G401 (cell line): Measurements from ENCODE around the gene GLCE. TPM values are rescaled to one million over a fixed set of nuclear protein-coding genes. Genes with fewer than 3 reads are reported as not detected.
"Not testable (repeated sequence)": the region's sequence is repeated elsewhere in the genome, so short reads cannot be mapped to it uniquely, and the experiment has no call there.

Experiments
- DNase-seq: peaks from one replicate; pipeline ENCODE4 v3.0.0-alpha.2; 2015; ENCODE audit warnings: low spot score
- in situ Hi-C: cut with HindIII; loops from 2 replicates; pipeline ENCODE4 v1.10.0; 2016; ENCODE audit warnings: low sequenced_read_pairs, mixed read lengths
- total RNA-seq: library from RNA; depleted of rRNA; stranded (reverse); fragments of >200 nt; shearing (Covaris generic); gene quantifications from 2 replicates; pipeline ENCODE4 v1.2.3, GENCODE V29; 2014

The GLCE gene
- total RNA-seq, 1 experiment from 2014 or later = 11.2 TPM

DNA sequence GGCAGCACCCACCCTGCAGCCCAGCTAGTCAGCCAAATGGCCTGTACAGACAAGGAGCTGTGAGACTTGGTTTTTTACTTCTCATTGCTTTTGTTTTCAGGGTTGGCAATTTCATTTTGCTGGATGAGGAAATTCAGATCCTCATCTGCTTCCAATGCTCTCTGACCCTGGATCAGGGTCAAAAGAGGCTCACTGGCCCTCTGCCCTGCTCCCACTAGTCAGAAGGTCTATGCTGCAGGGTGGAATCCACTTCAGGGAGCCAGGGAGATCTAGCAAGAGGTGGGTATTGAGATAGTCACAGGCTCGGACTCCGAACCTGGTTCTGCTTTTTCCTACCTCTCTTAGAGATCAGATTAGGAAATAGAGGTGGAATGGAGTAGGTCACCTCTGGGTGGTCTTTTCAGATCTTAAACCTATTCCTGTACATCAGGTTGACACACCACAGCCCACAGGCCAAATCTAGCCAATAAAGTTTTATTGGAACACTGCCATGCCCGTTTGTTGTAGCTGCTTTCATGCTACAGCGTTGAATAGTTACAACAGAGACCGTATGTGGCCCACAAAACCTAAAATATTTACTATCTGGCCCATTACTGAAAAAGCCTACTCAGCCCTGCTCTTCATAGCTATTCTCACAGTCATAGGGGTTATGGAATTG is 26.4 kb upstream of the GLCE start:
- in situ Hi-C loops = no loop called here
- DNase-seq = no peak

DNA sequence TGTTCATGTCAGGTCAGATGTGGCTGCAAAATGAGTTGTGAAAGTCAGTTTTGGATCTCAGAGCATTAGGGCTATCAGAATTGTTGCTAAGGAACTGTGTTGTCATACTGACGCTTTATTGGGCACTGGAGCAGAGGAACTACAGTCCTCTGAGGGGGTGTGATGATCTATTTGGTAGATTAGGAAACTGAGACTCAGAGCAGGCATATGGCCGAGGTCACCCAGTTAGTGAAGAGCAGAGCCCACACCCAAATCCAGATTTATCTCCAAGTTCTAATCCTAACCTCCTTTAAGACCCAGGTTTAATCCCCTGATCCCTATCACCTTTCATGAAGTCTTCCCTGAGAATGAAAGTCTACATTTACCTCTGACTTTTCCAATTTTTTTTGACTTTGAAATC is 25.6 kb upstream of the GLCE start:
- no peak for DNase-seq
- in situ Hi-C loops = no loop called here

DNA sequence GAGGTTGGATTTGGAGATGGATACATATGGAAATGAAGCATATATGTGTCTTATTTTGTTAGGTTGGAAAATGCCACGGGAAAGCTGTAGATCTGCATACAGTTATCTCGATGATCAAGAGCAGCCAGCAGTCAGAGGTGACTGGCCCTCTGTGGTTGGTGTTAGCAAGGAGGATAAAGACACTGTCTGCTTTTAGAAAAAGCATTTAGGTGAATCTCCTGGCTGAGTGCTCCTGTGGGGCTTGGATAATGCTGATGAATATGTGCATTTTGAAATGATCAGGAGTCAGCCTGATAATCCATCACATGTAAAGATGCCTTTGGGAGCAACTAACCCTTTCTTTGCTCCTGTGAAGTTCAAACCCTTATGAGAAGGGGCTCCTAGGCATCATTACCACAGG is 24.9 kb upstream of the GLCE start:
- DNase-seq = no peak
- in situ Hi-C loops = no loop called here

DNA sequence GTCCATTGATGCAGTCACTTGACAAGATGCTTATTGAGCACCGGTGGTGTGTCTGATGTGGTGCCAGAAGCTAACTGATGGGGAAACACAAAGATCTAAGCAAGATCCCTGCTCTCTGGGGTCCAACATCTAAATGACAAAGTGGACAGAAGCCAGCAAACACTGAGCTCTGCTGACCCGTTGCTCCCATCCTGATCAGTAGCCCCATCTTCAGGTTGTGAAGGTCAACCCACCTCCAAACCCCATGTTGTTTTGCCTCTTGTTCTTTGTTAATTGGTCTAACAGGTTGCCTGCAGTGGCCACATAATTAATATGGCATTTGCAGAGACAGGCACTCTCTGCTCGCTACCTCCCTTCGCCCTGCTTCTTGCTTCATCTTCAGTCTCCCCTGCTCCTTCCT is 21.5 kb upstream of the GLCE start:
- in situ Hi-C loops = no loop called here
- DNase-seq = no peak

GRCh38 chr15:69140306-69140705 is 20.1 kb upstream of the GLCE start:
- in situ Hi-C loops = no loop called here
- peak; percentile 92 for DNase-seq

- in situ Hi-C loops = no loop called here
- DNase-seq = no peak
Observed at GRCh38 chr15:69141286-69141701, 19.1 kb upstream of the GLCE start.

DNA sequence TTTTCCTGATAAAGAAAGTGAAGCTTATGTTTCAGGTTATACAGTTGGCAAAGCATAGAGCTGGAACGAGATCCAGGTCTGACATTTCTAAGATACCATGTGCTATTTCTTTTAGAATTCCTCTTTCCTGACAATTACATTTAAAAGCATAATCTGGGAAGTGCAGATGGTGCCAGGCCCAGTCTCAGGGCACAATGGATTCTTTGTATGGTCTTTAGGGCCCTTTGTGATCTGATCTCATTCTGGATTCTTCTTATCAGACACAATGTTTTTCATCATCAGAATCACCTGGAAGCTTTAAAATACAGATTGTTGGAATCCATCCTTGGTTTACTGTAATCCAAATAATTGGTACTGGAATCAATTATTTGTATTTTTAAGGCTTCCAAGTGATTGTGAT is 18.6 kb upstream of the GLCE start:
- in situ Hi-C loops = no loop called here
- DNase-seq = no peak

DNA sequence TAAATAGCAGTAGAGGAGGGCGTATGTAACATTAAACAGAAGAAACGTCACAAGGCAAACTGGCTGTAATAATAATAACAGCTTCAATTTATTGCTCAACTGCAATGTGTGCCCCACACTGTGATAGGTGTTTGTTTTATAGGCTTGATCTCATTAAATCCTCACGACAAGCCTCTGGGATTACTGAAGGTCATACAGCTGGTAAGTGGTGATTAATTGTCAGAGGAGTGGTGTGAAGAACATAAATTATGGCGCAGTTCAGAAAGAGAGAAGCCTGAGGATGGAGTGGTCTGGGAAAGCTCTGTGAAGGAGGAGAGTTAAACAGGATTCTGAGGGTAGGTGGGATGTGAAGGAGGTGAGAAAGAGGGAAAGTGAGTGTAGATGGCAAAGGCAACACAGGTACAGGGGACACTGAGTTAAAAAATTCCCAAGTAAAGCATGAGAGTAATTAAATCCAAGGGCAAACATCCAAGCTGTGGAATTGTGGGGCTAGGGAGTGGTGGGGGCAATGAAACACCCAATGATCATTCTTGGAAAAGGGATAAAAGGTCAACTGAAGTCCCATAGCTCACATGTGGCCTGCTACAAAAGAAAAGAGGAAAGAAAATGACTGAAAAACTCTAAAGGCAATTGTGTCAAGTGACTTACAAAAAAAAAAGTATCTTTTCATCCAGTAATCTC is 16.5 kb upstream of the GLCE start:
- in situ Hi-C loops = no loop called here

GRCh38 chr15:69144530-69144929 is 15.9 kb upstream of the GLCE start:
- in situ Hi-C loops = no loop called here

More for the DNA sequence above, 16.5 kb upstream of the GLCE start:
- DNase-seq = no peak

DNA sequence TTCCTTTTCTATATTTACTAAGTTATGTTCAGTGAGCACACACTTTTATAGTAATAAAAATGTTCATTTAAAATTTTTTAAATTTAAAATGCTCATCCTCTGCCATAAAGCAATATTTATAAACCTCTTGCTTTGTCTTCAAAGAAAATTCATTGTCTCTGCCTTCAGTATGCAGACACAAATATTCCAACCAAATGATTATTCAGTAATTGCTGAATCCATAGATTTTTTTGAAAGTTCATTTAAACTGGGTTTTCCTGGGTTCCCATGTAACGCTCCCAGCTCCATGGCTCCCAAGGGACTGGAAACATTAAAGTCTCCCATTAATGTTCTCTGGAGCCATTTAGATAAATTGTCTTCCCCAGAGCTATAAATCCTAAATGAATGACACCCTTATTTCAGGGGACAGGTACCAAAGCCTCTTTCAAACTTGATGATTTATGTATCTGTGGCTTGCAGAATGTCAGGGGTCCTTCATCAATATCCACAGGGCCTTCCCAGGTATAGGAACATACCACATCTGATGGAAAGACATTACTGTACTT is 15.2 kb upstream of the GLCE start:
- in situ Hi-C loops = no loop called here
- DNase-seq = no peak

More at GRCh38 chr15:69144530-69144929, 15.9 kb upstream of the GLCE start:
- no peak for DNase-seq

- in situ Hi-C loops = no loop called here
- DNase-seq = peak; percentile 56
Observed at GRCh38 chr15:69145694-69146492, 14.5 kb upstream of the GLCE start.

GRCh38 chr15:69146724-69147435 is 13.6 kb upstream of the GLCE start:
- no peak for DNase-seq
- in situ Hi-C loops = no loop called here

GRCh38 chr15:69148465-69148864 is 12.0 kb upstream of the GLCE start:
- in situ Hi-C loops = no loop called here
- DNase-seq = no peak

DNA sequence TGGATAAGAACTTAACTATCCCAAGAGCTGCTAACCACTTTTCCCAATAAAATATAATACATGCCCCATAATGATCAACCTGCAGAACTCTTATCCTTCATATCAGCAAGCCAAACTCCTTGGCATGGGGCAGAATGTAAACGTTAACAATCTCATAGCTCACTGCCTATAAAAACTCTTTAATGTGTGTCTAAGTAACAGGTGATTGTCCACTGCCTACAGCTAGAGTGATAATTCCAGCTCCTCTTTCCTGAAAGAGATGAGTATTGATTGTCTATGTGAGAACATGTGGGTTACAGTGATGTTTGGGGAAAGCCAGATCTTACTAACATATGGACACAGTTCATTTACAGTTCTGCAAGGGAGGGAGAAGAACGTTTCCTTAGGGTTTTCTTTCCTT is 11.3 kb upstream of the GLCE start:
- DNase-seq = no peak
- in situ Hi-C loops = no loop called here

DNA sequence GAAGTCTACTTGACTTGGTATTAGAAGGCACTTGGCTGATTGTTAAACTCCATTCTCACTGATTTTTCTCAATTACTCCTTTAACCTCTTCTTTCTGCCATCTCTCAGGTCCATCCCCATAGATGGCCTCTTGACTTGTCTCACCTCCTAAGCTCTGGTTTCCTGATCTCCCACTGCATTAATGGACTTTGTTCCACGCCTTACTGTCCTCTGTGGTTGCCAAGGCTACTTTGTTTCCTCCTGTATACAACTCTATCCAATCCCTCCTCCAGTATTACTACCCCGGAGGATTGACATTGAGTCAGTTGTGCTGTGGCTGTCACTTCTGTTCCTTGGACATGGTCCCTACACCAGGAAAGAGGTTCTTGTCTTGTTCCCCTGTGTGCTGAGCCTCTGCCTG is 10.6 kb upstream of the GLCE start:
- in situ Hi-C loops = no loop called here
- no peak for DNase-seq

DNA sequence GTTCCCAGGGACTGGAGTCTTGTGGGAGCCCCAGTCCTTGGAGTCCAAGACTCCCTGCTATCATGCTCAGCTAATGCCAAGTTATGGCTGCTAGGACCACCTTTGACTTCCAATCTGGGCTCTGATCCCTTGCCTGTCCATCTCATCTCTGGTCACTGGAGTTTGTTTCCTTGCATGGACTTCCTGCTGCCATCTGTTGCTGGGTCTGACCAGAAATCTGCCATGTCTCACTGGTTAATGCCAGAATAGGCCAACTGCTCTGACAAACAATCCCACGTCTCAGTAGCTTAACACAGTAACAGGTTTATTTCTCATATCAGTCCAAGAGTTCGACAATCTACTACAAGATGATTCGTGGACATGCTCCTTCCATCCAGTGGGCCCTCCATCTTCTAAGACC is 10.1 kb upstream of the GLCE start:
- peak; percentile 86 for DNase-seq

DNA sequence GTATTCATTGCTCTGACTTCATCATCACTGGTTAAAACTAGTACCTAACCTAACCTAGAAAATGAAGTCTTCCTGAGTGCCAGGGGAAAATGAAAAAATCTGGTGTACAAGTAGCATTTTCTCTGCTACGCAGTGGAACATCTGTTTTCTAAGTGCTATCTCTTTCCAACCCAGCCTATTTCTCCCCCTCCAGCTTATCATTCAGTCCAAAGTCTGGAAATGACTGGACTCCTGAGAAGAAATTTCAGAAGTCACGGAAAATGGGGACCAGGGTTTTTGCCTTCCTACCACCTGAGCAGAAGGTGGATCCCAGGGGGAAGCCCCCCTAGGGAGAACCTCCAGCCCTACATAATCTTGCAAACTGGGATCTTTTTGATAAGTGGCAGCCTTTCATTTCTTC is 9.6 kb upstream of the GLCE start:
- DNase-seq = no peak
- in situ Hi-C loops = no loop called here

More for the DNA sequence above, 10.1 kb upstream of the GLCE start:
- in situ Hi-C loops = no loop called here

DNA sequence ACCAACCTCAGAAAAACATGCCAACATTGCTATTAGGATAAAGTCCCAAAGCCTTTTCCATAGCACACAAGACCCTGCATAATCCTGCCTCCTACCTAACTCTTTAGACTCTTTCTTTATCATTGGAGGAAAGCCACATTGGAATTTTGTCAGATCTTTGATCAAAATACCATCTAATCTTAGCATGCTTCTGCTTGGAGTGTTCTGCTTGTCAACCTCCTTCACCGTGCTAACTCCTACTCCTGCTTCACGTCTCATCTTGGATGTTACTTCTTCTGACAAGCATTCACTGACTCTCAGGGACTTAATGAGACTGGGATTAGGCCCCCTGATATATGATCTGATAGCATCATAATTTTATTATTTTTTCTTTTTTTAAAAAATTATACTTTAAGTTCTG is 7.4 kb upstream of the GLCE start:
- no peak for DNase-seq
- in situ Hi-C loops = no loop called here

- DNase-seq, in situ Hi-C loops: not testable (repeated sequence)
Observed at GRCh38 chr15:69153587-69153986, 6.8 kb upstream of the GLCE start.
